ENCODE measurements around the gene WNT9B.
"Not testable (repeated sequence)": the region's sequence is repeated elsewhere in the genome, so short reads cannot be mapped to it uniquely, and the experiment has no call there.

The WNT9B gene

GRCh38 chr17:46910179-46910927, 59.0 kb downstream of the WNT9B start:
- DNase-seq (ENCODE audit: low spot score) = no peak

DNA sequence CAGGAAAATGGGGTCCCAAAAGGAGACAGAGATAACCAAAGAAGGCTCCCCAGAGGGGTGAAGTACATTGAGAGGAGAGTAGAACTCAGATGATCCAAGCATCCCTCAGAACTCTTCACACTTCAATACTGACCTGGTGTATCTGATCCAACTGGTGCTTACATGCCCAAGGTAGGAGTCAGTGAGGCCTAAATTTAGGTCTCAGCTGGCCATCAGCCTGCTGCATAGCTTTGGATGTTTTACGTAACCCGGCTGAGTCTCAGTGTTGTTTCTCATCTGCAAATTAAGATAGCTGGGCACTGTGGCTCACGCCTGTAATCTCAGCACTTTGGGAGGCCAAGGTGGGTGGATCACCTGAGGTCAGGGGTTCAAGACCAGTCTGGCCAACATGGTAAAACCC, 59.9 kb downstream of the WNT9B start:
- no peak for DNase-seq (ENCODE audit: low spot score)

GRCh38 chr17:46915596-46915995, 64.2 kb downstream of the WNT9B start:
- no peak for DNase-seq (ENCODE audit: low spot score)

DNA sequence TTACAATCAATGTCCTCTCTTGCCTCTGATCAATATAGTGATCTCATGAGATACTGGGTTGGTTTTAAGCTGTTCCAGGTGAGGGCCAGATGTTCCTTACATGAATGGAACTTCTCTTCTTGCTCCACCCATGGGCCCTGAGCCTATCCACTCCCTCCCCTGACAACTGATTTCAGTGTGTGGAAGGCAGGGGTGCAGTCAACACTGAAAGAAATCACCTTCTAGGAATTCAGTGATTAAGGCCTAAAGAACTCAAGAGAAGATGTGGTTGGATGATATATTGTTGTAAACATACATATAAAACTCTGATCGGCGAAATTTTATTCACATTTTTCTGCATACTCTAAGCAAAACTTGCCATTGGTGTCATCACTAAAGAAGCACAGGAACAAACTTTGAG, 64.8 kb downstream of the WNT9B start:
- DNase-seq (ENCODE audit: low spot score) = no peak

GRCh38 chr17:46916623-46917022, 65.2 kb downstream of the WNT9B start:
- no peak for DNase-seq (ENCODE audit: low spot score)

GRCh38 chr17:46917041-46917440, 65.7 kb downstream of the WNT9B start:
- DNase-seq (ENCODE audit: low spot score) = no peak

DNA sequence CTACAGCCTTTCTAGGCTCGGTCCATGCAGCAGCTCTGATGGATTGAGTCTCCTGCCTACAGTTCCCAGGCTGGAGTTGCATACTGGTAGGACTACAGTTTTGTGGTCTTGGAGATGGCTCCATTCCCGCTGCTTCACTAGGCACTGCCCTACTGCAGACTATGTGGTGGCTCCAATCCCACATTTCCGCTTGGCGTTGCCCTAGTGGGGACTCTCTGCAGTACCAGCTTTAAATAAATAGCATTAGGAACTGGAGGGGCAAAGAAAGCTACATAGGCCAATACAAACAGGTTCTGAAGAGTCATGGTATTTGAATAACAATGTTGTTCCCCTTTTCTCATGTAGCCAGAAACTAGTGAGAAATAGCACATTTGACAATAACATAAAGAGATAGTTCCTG, 66.1 kb downstream of the WNT9B start:
- no peak for DNase-seq (ENCODE audit: low spot score)

GRCh38 chr17:46921962-46922361, 70.6 kb downstream of the WNT9B start:
- DNase-seq (ENCODE audit: low spot score) = not testable (repeated sequence)

DNA sequence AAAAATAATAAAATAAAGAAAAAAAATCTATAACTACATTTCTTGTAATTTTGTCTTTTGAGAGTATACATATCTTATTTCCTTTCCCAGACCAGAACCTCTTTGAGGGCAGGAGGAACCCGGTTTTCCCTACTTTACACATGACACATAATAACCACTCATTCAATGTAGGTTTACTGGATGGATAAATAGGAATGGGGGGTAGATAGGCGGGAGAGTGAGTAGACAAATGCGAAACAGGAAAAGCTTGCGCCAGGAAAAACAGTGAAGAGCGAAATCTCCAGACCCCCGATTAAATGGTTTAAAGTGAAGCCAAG, 71.1 kb downstream of the WNT9B start:
- DNase-seq (ENCODE audit: low spot score) = no peak

- DNase-seq (ENCODE audit: low spot score) = peak; percentile 92
Observed at GRCh38 chr17:46922804-46923635, 71.6 kb downstream of the WNT9B start, which contains the start of gene GOSR2. Gene GOSR2 (plus strand): TSS chr17:46923160. CDS start chr17:46923193, 33 bp downstream.

GRCh38 chr17:46925185-46925868, 73.9 kb downstream of the WNT9B start:
- no peak for DNase-seq (ENCODE audit: low spot score)

- DNase-seq (ENCODE audit: low spot score) = no peak
Observed at GRCh38 chr17:46928467-46929261, 77.3 kb downstream of the WNT9B start.

DNA sequence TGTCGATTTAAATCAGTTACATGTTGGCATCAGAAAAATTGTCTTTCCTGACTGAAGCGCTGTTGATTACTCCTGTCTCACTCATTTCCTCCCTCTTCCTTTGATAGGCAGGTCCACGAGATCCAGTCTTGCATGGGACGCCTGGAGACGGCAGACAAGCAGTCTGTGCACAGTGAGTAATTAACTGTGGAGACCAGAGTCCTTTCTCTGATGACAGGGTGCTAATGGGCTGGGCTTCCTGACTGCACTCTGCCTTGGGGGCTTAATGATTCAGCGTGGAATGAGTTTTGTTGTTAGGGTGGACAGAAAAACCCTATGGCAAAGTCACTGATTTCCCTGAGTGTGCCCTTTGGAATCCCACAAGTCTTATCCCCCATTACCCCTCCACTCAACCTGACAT, 78.0 kb downstream of the WNT9B start:
- DNase-seq (ENCODE audit: low spot score) = no peak

- no peak for DNase-seq (ENCODE audit: low spot score)
Observed at GRCh38 chr17:46930051-46930450, 78.7 kb downstream of the WNT9B start.

DNA sequence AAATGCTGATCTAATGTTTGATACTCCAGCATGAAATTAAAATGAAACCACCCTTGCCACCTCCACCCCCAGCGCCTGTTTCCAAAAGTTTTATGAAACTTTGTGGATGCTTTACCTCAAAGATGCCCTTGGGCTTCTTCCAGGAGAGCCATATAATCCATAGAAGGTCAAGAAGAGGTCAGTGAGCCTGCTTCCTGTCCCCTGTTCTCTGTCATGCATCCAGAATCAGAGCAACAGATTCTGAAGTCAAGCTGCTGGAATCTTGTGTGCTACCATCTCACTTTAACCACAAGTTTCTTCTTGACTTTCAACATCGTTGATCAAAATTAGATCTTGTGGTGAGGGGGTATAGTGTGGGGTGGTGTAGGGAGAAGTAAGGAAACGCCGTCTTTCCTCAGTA, 80.2 kb downstream of the WNT9B start:
- DNase-seq (ENCODE audit: low spot score) = no peak

DNA sequence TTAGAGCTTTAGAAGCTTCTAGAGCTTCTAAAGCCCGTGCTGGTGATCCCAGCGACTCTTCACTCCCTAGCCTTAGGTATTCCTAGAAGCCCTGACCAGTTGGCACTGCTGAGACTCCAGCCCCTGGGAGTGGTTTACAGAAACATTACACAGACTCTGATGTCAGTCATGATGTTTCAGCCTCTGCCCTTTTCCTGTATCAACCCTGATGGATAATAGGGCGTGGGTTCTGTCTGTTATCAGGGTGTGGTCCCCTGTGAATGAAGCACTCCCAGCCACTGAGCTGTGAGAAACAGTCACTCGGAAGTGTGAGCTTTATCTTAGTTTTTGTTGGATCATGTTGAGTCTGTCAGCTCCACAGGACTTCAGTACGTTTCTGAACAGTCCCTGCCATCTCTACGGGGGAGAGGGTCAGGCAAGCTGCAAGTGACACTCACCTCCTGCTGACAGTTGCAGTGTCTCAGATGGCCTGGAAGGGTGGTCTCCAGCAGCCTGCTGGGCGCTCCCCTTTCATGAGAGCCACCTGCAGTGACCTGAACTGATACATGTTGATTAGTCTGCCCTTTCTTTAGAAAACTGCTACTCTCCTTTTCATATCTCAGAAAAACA, 84.4 kb downstream of the WNT9B start:
- no peak for DNase-seq (ENCODE audit: low spot score)
